GM18520 (cell line): ENCODE data around the gene ITM2A.

Experiments used
- ATAC-seq: cut with Tn5 transposase; IDR thresholded peaks from one replicate; pipeline ENCODE4 v1.9.1; 2021; ENCODE audit not compliant: unreplicated experiment

Gene ITM2A

DNA sequence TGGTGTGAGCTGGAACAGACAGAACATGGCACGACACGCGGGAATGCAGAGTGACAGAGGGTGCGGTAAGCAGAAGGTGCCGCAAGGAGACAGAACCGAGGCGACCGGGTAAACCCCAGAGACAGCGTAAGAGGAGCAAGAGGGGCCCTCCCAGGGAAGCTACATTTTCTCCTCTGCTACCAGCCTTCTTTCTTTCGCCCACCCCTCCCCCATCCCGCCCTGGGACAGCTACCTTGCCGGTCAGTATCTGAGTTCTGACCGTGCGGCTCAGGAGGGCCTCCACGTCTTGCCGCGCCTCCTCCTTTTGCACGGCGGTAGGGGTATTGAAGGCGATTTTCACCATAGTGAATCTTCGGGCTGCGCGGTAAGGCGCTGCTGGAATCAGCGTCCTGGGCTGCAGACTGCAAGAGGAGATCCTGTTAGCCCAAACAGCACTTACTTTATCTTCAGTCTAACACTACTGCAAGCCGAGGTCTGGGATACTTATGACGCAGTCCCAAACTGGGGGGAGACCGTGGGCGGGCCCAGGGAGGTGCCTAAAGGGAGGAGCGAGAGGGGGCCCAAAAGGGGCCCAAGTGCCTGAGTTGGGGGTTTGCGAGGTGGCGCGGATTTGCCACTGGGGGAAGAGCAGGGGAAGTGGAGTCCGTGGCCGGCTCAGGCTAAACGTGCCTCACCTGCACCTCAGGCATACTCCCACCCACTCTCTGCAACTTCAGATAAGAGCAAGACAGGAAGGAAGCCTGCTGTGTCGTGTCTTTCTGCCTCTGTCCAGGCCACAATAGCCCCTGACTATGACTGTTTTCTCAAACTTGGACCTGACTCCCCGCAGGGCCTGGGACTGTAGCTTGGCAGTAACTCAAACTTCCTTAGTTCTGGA lies at the start of gene ITM2A:
TSS of gene ITM2A (minus strand) at position 462 of the 877 bp plus-strand sequence. CDS start at position 343, 119 bp downstream.
- peak; percentile 56 for ATAC-seq

GRCh38 chrX:79415056-79415455 lies 47.9 kb upstream of the ITM2A start:
- no peak for ATAC-seq

GRCh38 chrX:79413963-79414362 lies 46.8 kb upstream of the ITM2A start:
- no peak for ATAC-seq

DNA sequence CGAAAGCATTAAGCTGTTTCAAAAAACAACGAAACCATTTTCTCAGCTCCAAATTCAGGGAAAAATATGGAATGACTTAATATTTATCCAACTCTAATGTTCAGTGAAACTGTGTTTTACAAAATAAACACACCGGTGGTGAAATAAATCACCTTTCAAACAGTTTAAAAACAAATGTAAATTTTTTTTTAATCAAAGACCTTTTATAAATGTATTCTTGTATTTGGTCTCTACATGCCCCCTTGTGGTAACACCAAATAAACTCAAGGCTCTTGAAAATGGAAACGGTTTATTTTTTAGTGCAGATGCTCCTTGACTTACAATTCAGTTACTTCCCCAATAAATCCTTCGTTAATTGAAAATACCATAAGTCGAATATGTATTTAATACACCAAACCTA lies 45.8 kb upstream of the ITM2A start:
- no peak for ATAC-seq

DNA sequence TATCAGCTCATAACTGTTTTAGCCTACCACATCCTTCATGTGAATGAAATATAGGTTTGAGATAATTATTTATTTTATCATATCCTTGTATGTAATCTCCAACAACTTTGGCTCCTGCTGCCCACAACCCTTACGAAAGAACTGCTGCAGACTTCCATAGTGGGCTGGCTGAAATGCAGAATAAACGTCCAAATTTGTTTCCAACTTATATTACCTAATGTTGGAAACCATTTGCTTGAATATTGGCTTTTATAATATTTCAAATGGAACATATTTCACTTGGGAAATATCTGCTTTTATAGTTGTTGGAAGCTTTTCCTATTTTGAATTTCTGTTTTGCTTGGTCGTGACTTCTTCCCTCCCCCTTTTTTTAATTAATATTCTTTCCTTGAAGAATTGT lies 45.0 kb upstream of the ITM2A start:
- no peak for ATAC-seq

- no peak for ATAC-seq
Observed at GRCh38 chrX:79409657-79410056, 42.5 kb upstream of the ITM2A start.

DNA sequence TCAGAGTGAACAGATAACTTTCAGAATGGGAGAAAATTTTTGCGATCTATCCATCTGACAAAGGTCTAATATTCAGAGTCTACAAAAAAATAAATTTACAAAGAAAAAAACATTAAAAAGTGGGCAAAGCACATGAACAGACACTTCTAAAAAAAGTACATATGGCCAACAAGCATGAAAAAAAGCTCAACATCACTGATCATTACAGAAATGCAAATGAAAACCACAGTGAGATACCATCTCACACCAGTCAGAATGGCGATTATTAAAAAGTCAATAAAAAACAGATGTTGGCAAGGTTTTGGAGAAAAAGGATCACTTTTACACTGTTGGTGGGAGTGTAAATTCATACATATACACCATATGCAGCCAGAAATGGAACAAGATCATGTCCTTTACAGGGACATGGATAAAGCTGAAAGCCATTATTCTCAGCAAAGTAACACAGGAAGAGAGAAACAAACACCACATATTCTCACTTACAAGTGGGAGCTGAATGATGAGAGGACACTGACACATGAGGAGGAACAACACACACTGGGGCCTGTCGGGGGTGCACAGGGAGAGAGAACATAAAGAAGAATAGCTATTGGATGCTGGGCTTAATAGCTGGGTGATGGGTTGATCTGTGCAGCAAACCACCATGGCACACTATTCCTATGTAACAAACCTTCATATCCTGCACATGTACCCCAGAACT lies 41.6 kb upstream of the ITM2A start:
- no peak for ATAC-seq

GRCh38 chrX:79400623-79401022 lies 33.5 kb upstream of the ITM2A start:
- no peak for ATAC-seq

DNA sequence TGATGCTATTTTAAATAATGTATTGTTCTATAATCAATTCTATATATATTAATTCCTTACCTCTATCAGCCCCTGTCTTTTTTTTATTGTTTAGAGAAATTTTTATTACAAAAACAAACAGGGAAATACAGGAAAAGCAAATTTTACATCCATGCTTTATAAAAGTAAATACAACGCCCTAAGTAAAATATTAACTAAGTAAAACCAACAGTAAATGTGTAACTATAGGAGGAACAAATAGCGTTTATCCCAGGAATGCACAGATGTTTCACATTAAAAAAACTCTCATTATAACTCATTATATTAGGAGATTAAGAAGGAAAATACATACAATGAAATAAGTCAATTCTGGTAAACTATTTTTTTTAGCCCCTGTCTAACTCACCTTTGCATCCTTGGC lies 8.2 kb upstream of the ITM2A start:
- no peak for ATAC-seq

DNA sequence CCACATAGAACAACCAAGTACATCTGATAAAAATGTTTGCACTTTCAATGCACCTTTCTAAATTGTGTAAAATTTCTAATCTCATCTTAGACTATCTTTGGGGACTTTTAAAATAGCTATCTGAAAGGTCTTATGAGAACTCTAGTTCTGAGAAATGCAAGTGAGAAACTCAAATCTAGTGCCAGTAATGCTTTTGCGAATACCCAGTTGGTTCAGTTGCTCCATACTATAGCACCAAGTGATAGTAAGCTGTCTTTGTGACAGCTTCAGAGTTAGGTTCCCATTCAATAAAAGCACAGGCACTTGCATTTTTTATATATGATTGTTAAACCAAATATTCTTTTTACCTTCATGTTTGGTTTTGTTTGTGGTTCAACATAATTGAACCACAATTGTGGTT lies 4.5 kb upstream of the ITM2A start:
- no peak for ATAC-seq

GRCh38 chrX:79371101-79371500 lies 4.0 kb upstream of the ITM2A start:
- ATAC-seq = no peak

- no peak for ATAC-seq
Observed at GRCh38 chrX:79369871-79370270, 2.7 kb upstream of the ITM2A start.

DNA sequence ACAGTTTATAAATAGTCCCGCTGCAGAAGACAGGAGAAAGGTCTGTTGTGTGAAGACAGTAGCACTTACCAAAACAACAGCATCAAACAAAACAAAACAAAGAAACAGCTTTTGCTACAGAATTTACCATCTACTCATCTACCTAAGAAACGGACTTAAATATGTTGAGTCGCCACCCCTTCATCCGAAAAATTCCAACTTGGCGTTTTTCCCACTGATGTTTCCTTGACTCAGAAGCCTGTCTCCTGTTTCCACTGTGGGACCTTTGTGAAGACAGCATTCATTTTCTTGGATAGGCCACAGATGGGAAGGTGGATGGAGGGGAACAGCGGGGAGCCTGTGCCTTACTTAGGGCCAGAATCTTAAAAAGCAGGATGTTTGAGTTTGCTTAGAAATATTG lies 1.3 kb upstream of the ITM2A start:
- no peak for ATAC-seq

DNA sequence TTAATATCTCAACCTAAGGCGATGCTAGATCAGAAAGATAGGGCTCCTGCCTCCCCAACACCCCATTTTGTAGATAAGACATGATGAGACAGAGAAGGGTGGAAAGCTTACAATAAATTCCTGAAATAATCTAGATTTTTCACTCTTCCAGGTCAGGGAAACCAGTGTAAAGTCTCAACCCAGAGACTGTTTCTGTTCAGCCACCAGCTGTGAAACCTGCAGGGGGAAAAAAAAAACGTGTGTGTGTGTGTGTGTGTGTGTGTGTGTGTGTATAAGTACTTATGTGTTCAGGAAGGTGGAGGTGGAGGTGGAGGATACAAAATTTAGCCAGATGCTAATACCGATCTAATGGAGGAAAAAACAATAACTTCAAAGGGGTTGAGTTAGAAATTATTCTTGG lies 773 bp upstream of the ITM2A start:
- ATAC-seq = no peak

DNA sequence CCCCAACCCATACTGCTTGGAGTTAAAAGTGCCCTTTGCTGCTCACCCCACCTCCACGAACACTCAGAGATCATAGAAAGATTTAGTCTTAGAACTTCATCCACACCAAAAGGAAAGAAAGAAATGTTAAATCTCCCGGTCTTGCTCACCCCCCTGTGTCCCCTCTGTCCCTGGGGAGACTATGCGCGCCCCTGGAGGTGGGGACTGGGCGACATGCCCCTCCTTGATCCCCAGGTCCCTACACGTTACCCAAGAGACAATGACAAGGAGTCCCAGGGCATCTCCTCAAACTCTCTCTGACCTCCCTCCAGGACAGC lies 620 bp downstream of the ITM2A start:
- ATAC-seq = no peak

DNA sequence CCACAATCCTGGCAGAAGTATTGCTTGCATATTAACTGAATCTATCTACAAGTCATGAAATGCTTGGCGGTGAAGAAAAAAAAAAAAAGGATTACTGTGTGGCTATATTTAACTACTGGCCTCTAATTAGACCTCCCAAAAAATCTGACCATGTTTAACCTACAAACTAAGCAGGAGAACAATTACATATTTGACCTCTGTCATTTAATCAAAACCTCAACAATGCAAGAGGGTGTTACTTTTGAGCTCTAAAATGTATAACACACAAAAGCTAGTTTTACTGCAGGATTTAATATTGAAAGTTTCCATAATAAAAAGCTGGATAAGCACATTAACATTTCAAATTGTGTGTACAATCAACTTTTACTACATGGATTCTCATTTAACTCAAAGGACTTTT lies 1.5 kb downstream of the ITM2A start:
- ATAC-seq = no peak

DNA sequence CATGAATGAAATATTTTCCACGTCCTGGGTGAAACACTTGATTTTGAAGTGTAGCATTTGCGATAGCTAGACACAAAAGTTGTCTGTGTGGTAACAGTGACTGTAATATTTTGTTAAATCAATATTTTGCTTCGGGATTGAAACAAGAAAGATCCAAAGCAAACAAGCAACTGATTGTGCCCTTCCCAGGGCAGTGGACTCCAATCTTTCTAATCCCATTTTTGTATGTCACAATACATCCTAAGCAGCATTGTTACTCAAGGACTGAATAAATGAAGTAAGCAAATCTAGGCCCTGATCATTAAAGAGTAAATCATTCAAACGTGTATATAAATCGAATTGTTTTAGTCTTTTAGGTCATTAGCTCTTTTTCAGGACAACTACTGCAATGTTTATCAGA lies 2.8 kb downstream of the ITM2A start:
- no peak for ATAC-seq

GRCh38 chrX:79361192-79361870 lies 5.8 kb downstream of the ITM2A start:
- no peak for ATAC-seq

DNA sequence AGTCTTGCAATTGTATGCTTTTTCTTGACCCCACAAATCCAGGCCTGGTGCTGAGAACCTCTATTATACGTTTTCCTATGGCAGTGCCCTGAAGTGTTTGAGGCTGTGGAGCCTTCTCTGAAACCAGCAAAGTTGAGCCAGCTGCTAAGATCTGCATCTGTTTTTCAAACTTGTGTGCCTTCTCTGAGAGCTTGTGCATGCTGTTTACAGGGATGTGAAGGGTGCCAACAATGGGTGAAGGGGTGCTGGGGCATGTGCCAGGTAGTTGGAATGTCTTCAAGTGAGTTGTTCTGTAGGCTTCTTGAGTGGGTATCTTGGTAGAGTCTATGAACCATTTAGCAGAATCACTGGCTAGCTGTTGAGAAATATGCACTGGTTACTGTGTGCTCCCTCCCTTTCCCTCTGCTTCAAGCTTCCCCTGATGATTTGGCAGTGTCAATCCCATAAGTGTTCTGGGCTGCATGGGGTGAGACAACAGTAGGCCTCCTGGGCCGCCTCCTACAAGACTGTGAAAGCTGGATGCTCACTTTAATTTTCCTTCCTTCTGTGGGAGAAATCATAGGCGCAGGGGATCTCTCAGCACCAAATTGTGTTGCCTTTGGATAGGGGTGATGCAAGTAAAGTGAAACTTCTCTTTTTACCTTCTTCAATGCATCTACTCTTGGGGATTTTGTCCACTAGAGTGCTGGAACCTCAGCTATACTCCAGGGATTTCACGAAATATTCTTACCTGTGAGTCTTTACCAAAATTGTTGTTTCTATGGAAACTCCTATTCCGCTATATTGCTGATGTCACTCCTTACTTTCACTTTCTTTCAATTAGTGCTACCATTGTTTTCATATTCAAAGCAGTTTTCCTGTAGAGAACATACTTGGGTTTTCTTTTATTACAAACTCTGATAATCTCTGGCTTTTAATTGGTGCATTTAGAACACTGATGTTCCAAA lies 30.0 kb downstream of the ITM2A start:
- ATAC-seq = no peak

DNA sequence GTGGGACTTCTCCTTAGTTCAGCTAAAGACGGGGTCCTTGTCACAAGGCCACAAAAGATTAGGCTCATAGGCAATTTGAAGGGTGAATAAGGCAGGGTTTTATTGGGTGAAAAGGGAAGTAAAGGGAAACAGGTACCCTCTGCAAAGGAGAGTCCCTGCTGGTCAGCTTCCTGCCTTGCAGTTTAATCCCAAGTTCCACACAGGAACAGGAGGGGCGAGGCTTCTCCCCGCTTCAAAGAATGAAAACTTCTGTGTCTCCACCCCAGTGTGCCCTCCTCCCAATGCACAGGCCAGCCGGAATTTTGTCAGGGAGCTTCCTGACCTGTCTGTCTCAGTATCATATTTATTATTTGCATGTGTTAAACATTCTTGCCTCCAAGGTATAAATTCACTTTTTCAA lies 37.1 kb downstream of the ITM2A start:
- no peak for ATAC-seq
